Measurements from ENCODE around the gene HIVEP3. TPM values are rescaled to one million over a fixed set of nuclear protein-coding genes. Genes with fewer than 3 reads are reported as not detected.

The HIVEP3 gene
- total RNA-seq, 4 donors from 2014 or later = 5.3 to 17.3 (median 9.1) TPM

GRCh38 chr1:41509270-41509671 lies 409.5 kb downstream of the HIVEP3 start:
- 75 to 89% methylated on average over 8 to 9 of the region's 9 CpGs for WGBS, 2 donors
- no peak overlapping the region for H3K4me3 ChIP-seq (ENCODE audit: low read depth, poor library complexity, severe bottlenecking)
- no peak for DNase-seq (ENCODE audit: low spot score in 2 of 2)
- intact Hi-C loops (cut with DNase I; ENCODE audit: low total_unique reads) = no loop called here
- TF ChIP-seq CTCF (IDR thresholded peaks at IDR 0.05) = no peak
- TF ChIP-seq POLR2A (IDR thresholded peaks at IDR 0.05) = no peak

- no peak overlapping the region for H3K4me3 ChIP-seq (ENCODE audit: low read depth, poor library complexity, severe bottlenecking)
- intact Hi-C loops (cut with DNase I; ENCODE audit: low total_unique reads) = no loop called here
- DNase-seq (ENCODE audit: low spot score in 2 of 2) = no peak
- TF ChIP-seq POLR2A (IDR thresholded peaks at IDR 0.05) (no peak), CTCF (IDR thresholded peaks at IDR 0.05) (no peak)
- 81 to 100% methylated on average over 2 of the region's 2 CpGs for WGBS, 2 donors
Measured at GRCh38 chr1:41508290-41508689, 410.4 kb downstream of the HIVEP3 start.

- DNase-seq (ENCODE audit: low spot score in 2 of 2) = no peak
- no peak overlapping the region for H3K4me3 ChIP-seq (ENCODE audit: low read depth, poor library complexity, severe bottlenecking)
- 85 to 87% methylated on average over 6 of the region's 6 CpGs for WGBS, 2 donors
- intact Hi-C loops (cut with DNase I; ENCODE audit: low total_unique reads) = no loop called here
- no peak for TF ChIP-seq POLR2A (IDR thresholded peaks at IDR 0.05)
Measured at GRCh38 chr1:41507836-41508235, 410.9 kb downstream of the HIVEP3 start.

- 73 to 79% methylated on average over 13 of the region's 13 CpGs for WGBS, 2 donors
- DNase-seq (ENCODE audit: low spot score in 2 of 2) = no peak
- TF ChIP-seq CTCF (IDR thresholded peaks at IDR 0.05) (no peak), POLR2A (IDR thresholded peaks at IDR 0.05) (no peak)
- intact Hi-C loops (cut with DNase I; ENCODE audit: low total_unique reads) = no loop called here
- no peak overlapping the region for H3K4me3 ChIP-seq (ENCODE audit: low read depth, poor library complexity, severe bottlenecking)
Measured at GRCh38 chr1:41507110-41507720, 411.5 kb downstream of the HIVEP3 start.

- intact Hi-C loops (cut with DNase I; ENCODE audit: low total_unique reads) = no loop called here
- DNase-seq (ENCODE audit: low spot score in 2 of 2) = no peak
- no peak overlapping the region for H3K4me3 ChIP-seq (ENCODE audit: low read depth, poor library complexity, severe bottlenecking)
- TF ChIP-seq CTCF (IDR thresholded peaks at IDR 0.05) (no peak), POLR2A (IDR thresholded peaks at IDR 0.05) (no peak)
- WGBS, 2 donors = 79 to 83% methylated on average over 15 of the region's 15 CpGs
Measured at GRCh38 chr1:41504114-41505035, 414.3 kb downstream of the HIVEP3 start.

GRCh38 chr1:41503538-41504113 lies 415.1 kb downstream of the HIVEP3 start:
- 72 to 76% methylated on average over 11 of the region's 11 CpGs for WGBS, 2 donors
- DNase-seq (ENCODE audit: low spot score in 2 of 2) = no peak
- TF ChIP-seq POLR2A (IDR thresholded peaks at IDR 0.05) (no peak), CTCF (IDR thresholded peaks at IDR 0.05) (no peak)
- intact Hi-C loops (cut with DNase I; ENCODE audit: low total_unique reads) = no loop called here
- H3K4me3 ChIP-seq (ENCODE audit: low read depth, poor library complexity, severe bottlenecking) = no peak overlapping the region

Data from lower leg skin (tissue), 4 donors.